CD14-positive monocyte (primary cell): Measurements from ENCODE around the gene FYTTD1. TPM values are rescaled to one million over a fixed set of nuclear protein-coding genes. Genes with fewer than 3 reads are reported as not detected.

ENCODE experiments used
- DNase-seq, 3 donors: peaks; one replicate each; pipeline ENCODE4 v3.0.0-alpha.2; 2011 to 2022
- H2AFZ ChIP-seq: 2 replicates; pipeline ENCODE4 v1.6.0; 2012; ENCODE audit warnings: mild to moderate bottlenecking, low read depth, low read length, inconsistent platforms; ENCODE audit not compliant: insufficient read depth, poor library complexity, severe bottlenecking
- H3K27ac ChIP-seq, 2 donors: 1 replicate in 1 of 2; 2 replicates in 1 of 2; pipeline ENCODE4 v1.5.1; 2012 to 2013; ENCODE audit warnings: low read length in 2 of 2, control low read depth in 1 of 2, inconsistent platforms in 1 of 2, low read depth in 1 of 2, mild to moderate bottlenecking in 1 of 2
- H3K27me3 ChIP-seq, 2 donors: one replicate each; pipeline versions ENCODE4 v1.6.0 to v1.6.1; 2011 to 2013; ENCODE audit warnings: low read length in 2 of 2; ENCODE audit not compliant: control insufficient read depth in 2 of 2, insufficient read depth in 2 of 2
- H3K36me3 ChIP-seq, 2 donors: replicated peaks in 1 of 2; 1 replicate in 1 of 2; 2 replicates in 1 of 2; pipeline versions ENCODE4 v1.5.1 to v1.6.1; 2012 to 2013; ENCODE audit warnings: low read length in 2 of 2, control low read depth in 1 of 2, inconsistent platforms in 1 of 2, mild to moderate bottlenecking in 1 of 2; ENCODE audit not compliant: insufficient read depth in 2 of 2, control insufficient read depth in 1 of 2
- H3K4me1 ChIP-seq, 2 donors: 1 replicate in 1 of 2; 2 replicates in 1 of 2; pipeline versions ENCODE4 v1.5.1 to v1.6.1; 2012 to 2013; ENCODE audit warnings: low read length in 2 of 2, control low read depth in 1 of 2, inconsistent platforms in 1 of 2, mild to moderate bottlenecking in 1 of 2, moderate library complexity in 1 of 2; ENCODE audit not compliant: insufficient read depth in 2 of 2, control insufficient read depth in 1 of 2
- H3K4me2 ChIP-seq: replicated peaks from 2 replicates; pipeline ENCODE3; 2012; ENCODE audit warnings: low read length, moderate library complexity, mild to moderate bottlenecking; ENCODE audit not compliant: poor library complexity, severe bottlenecking; ENCODE audit errors: extremely low read depth
- H3K4me3 ChIP-seq, 3 experiments: fragments of 200-600 bp in 1 of 3; sonication (generic) in 1 of 3; replicated peaks in 1 of 3; 1 replicate in 2 of 3; 2 replicates in 1 of 3; pipeline ENCODE4 v1.5.1; 2011 to 2013; ENCODE audit warnings: low read length in 3 of 3, mild to moderate bottlenecking in 3 of 3, control low read depth in 2 of 3, low read depth in 2 of 3, inconsistent platforms in 1 of 3, moderate library complexity in 1 of 3
- H3K79me2 ChIP-seq: 2 replicates; pipeline ENCODE4 v1.6.0; 2012; ENCODE audit warnings: mild to moderate bottlenecking, control low read depth, inconsistent platforms, low read length, moderate library complexity; ENCODE audit not compliant: insufficient read depth
- H3K9ac ChIP-seq: 2 replicates; pipeline ENCODE4 v1.6.0; 2017; ENCODE audit warnings: low read length, mild to moderate bottlenecking; ENCODE audit not compliant: insufficient read depth, poor library complexity, severe bottlenecking
- H3K9me3 ChIP-seq, 2 donors: replicated peaks in 1 of 2; 1 replicate in 1 of 2; 2 replicates in 1 of 2; pipeline versions ENCODE4 v1.5.1 to v1.6.1; 2012 to 2013; ENCODE audit warnings: low read length in 2 of 2, control low read depth in 1 of 2; ENCODE audit not compliant: control insufficient read depth in 1 of 2, insufficient read depth in 1 of 2
- H4K20me1 ChIP-seq: 2 replicates; pipeline ENCODE4 v1.6.0; 2012; ENCODE audit warnings: mild to moderate bottlenecking, low read length, control low read depth, moderate library complexity; ENCODE audit not compliant: insufficient read depth
- H3K27ac Mint-ChIP-seq, 7 donors: one replicate each; pipeline ENCODE4 v1.8.0; 2020; ENCODE audit warnings: mild to moderate bottlenecking in 7 of 7, mixed read lengths in 7 of 7, moderate library complexity in 6 of 7, inconsistent platforms in 2 of 7
- H3K27me3 Mint-ChIP-seq, 3 donors: one replicate each; pipeline ENCODE4 v1.8.0; 2021 to 2022; ENCODE audit warnings: low read depth in 3 of 3, mild to moderate bottlenecking in 3 of 3, mixed read lengths in 3 of 3, moderate library complexity in 3 of 3, inconsistent platforms in 1 of 3
- H3K36me3 Mint-ChIP-seq, 2 donors: one replicate each; pipeline ENCODE4 v1.8.0; 2020; ENCODE audit warnings: mixed read lengths in 2 of 2, inconsistent platforms in 1 of 2, mild to moderate bottlenecking in 1 of 2
- H3K4me1 Mint-ChIP-seq: one replicate; pipeline ENCODE4 v1.8.0; 2020; ENCODE audit warnings: mild to moderate bottlenecking, mixed read lengths
- H3K4me3 Mint-ChIP-seq, 2 donors: one replicate each; pipeline ENCODE4 v1.8.0; 2020; ENCODE audit warnings: mild to moderate bottlenecking in 2 of 2, mixed read lengths in 2 of 2, moderate library complexity in 1 of 2
- H3K9me3 Mint-ChIP-seq, 7 donors: one replicate each; pipeline ENCODE4 v1.8.0; 2020 to 2022; ENCODE audit warnings: mixed read lengths in 7 of 7, mild to moderate bottlenecking in 6 of 7, moderate library complexity in 6 of 7, inconsistent platforms in 2 of 7
- WGBS: methylation state at CpG from one replicate; pipeline ENCODE4 v1.1.5; 2013; ENCODE audit warnings: missing lambda C conversion rate; ENCODE audit not compliant: insufficient coverage; 5-methylcytosine and 5-hydroxymethylcytosine counted together
- intact Hi-C, 2 donors: fragments of 100-400 bp; cut with micrococcal nuclease; formaldehyde crosslinking; loops; one replicate each; pipeline versions ENCODE4 v1.15.0 to v1.15.1; 2023
- polyA plus RNA-seq, 3 donors: library from polyadenylated mRNA; depleted of rRNA in 1 of 3; unstranded in 2 of 3; stranded (reverse) in 1 of 3; fragments of 300-500 nt in 2 of 3; fragments of >200 nt in 1 of 3; fragmentation: Illumina TruSeq in 2 of 3; gene quantifications; 1 replicate in 2 of 3; 2 replicates in 1 of 3; pipeline ENCODE4 v1.2.3, GENCODE V29; 2012 to 2021
- TF ChIP-seq, protein P1 (sequence below): fragments of 200-600 bp; IDR thresholded peaks from one replicate; pipeline ENCODE4 v1.8.0; 2022; ENCODE audit warnings: antibody characterized with exemption, mild to moderate bottlenecking

Gene FYTTD1
- polyA plus RNA-seq, 3 donors: 11.5 to 73.2 (median 59.4) TPM

DNA sequence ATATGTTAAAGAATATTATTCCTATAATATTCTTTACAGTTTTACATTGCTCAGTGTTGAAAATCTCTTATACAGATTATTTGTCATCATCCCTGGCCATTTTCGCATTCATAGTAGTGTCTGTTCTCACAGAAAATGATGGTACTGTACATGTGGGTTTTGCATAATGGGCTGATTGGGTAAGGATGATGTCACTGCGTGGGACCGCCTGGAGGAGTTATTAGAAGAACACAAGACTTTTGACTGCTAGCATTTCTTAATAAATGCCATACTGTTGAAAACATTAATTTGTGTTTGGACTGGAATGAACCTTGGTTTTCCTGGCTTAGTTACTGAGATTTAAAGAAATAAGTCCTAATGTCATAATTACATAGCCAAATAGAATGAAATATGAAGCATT is 61.7 kb downstream of the FYTTD1 start:
- intact Hi-C loops: no loop called here
- Histone ChIP-seq H3K4me2 (no peak overlapping the region), H3K27me3 (no peaks in the 10 kb centered on the region), H3K9ac (no peak overlapping the region), H4K20me1 (peaks cover 75% of the 10 kb centered on the region), H3K9me3 (no peaks in the 10 kb centered on the region), H3K4me3 (no peak overlapping the region), H3K4me1 (no peaks in the 10 kb centered on the region), H2AFZ (no peak overlapping the region), H3K27ac (no peak overlapping the region), H3K79me2 (peaks cover 81% of the 10 kb centered on the region), H3K36me3 (peaks cover 0 to 15% of the 10 kb centered on the region in 2 donors)
- Mint-ChIP-seq H3K36me3 (peaks cover 12 to 14% of the 10 kb centered on the region in 2 donors), H3K9me3 (peaks cover 0 to 2% (median 0%) of the 10 kb centered on the region in 7 donors), H3K27me3 (no peaks in the 10 kb centered on the region), H3K4me1 (peaks cover 14% of the 10 kb centered on the region), H3K4me3 (no peak overlapping the region), H3K27ac (peak overlapping the region in 1 of 7 donors; percentile 32)
- WGBS: no CpG with 5 or more reads among the region's 3 CpGs
- TF ChIP-seq, protein P1, sequence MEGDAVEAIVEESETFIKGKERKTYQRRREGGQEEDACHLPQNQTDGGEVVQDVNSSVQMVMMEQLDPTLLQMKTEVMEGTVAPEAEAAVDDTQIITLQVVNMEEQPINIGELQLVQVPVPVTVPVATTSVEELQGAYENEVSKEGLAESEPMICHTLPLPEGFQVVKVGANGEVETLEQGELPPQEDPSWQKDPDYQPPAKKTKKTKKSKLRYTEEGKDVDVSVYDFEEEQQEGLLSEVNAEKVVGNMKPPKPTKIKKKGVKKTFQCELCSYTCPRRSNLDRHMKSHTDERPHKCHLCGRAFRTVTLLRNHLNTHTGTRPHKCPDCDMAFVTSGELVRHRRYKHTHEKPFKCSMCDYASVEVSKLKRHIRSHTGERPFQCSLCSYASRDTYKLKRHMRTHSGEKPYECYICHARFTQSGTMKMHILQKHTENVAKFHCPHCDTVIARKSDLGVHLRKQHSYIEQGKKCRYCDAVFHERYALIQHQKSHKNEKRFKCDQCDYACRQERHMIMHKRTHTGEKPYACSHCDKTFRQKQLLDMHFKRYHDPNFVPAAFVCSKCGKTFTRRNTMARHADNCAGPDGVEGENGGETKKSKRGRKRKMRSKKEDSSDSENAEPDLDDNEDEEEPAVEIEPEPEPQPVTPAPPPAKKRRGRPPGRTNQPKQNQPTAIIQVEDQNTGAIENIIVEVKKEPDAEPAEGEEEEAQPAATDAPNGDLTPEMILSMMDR: no peak
- DNase-seq: peak in 2 of 3 donors; percentile 11 to 43

DNA sequence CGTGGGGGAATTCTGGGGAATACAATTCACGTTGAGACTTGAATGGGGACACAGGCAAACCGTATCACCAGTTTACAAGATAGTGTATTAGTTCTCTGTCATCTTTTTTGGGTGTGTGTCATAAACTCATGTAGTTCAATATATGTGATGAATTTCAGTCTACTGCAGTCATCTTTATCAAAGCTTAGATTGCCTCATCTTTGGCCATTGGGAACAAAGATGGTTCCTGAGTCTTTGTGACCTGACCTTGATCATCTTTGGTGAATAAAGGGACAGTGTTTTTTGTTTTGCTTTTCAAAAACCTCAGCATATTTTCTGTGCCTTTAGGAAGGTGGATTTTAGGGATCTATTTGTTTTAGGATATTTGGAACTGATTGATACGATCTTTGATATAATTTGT is 64.7 kb downstream of the FYTTD1 start:
- peaks cover 16 to 26% of the 10 kb centered on the region in 2 donors for H3K36me3 Mint-ChIP-seq
- Histone ChIP-seq H2AFZ (no peak overlapping the region), H4K20me1 (peaks cover 50% of the 10 kb centered on the region), H3K27ac (no peak overlapping the region), H3K4me2 (no peak overlapping the region), H3K4me3 (no peak overlapping the region), H3K27me3 (no peaks in the 10 kb centered on the region), H3K9ac (no peak overlapping the region), H3K36me3 (peaks cover 6 to 16% of the 10 kb centered on the region in 2 donors), H3K79me2 (peaks cover 52% of the 10 kb centered on the region), H3K9me3 (no peaks in the 10 kb centered on the region), H3K4me1 (no peaks in the 10 kb centered on the region)
- no peak for DNase-seq
- no peak overlapping the region for H3K27ac Mint-ChIP-seq
- intact Hi-C loops: no loop called here
- TF ChIP-seq, protein P1: no peak
- peaks cover 10% of the 10 kb centered on the region for H3K4me1 Mint-ChIP-seq
- peaks cover 0 to 2% (median 0%) of the 10 kb centered on the region in 7 donors for H3K9me3 Mint-ChIP-seq
- H3K27me3 Mint-ChIP-seq: no peaks in the 10 kb centered on the region
- H3K4me3 Mint-ChIP-seq: no peak overlapping the region
- no CpG with 5 or more reads among the region's 4 CpGs for WGBS
